Lower leg skin (tissue), 3 donors: Measurements from ENCODE around the gene MBLAC1.

Source experiments
- POLR2A ChIP-seq, 2 donors: fragments of 450-650 bp; IDR thresholded peaks; one replicate each; pipeline ENCODE4 v1.6.1; 2016 to 2017; ENCODE audit warnings: antibody characterized with exemption in 2 of 2, mild to moderate bottlenecking in 1 of 2, moderate library complexity in 1 of 2
- TF ChIP-seq, protein P1 (sequence below), 3 donors: fragments of 450-650 bp; IDR thresholded peaks; one replicate each; pipeline ENCODE4 v1.5.1; 2016; ENCODE audit warnings: antibody characterized with exemption in 3 of 3, mild to moderate bottlenecking in 3 of 3, moderate library complexity in 2 of 3

GRCh38 chr7:100089458-100090196, 37.1 kb upstream of the MBLAC1 start:
- no peak for TF ChIP-seq POLR2A (IDR thresholded peaks at IDR 0.05)
- TF ChIP-seq, protein P1, sequence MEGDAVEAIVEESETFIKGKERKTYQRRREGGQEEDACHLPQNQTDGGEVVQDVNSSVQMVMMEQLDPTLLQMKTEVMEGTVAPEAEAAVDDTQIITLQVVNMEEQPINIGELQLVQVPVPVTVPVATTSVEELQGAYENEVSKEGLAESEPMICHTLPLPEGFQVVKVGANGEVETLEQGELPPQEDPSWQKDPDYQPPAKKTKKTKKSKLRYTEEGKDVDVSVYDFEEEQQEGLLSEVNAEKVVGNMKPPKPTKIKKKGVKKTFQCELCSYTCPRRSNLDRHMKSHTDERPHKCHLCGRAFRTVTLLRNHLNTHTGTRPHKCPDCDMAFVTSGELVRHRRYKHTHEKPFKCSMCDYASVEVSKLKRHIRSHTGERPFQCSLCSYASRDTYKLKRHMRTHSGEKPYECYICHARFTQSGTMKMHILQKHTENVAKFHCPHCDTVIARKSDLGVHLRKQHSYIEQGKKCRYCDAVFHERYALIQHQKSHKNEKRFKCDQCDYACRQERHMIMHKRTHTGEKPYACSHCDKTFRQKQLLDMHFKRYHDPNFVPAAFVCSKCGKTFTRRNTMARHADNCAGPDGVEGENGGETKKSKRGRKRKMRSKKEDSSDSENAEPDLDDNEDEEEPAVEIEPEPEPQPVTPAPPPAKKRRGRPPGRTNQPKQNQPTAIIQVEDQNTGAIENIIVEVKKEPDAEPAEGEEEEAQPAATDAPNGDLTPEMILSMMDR (IDR thresholded peaks at IDR 0.05) = no peak
